HEK293 (cell line): ENCODE data around the gene KCNK17.
A peak's percentile ranks its signal among the peaks of the same experiment; 100 is the strongest.

Source experiments
- ATF2 ChIP-seq: fragments of 450-650 bp; formaldehyde crosslinking; IDR thresholded peaks from 2 replicates; pipeline ENCODE4 v1.5.1; 2016; ENCODE audit warnings: missing biosample characterization, missing genetic modification characterization, low read depth
- EGR2 ChIP-seq: fragments of 450-650 bp; formaldehyde crosslinking; IDR thresholded peaks from 2 replicates; pipeline ENCODE4 v1.5.1; 2016; ENCODE audit warnings: low read depth, missing biosample characterization, missing genetic modification characterization
- GFI1B ChIP-seq: fragments of 450-650 bp; formaldehyde crosslinking; IDR thresholded peaks from 2 replicates; pipeline ENCODE4 v1.5.1; 2016; ENCODE audit warnings: missing biosample characterization, missing genetic modification characterization
- GLI2 ChIP-seq: fragments of 450-650 bp; formaldehyde crosslinking; IDR thresholded peaks from 2 replicates; pipeline ENCODE4; 2017; ENCODE audit warnings: missing biosample characterization, missing genetic modification characterization, low read depth, borderline replicate concordance
- HOXD13 ChIP-seq: sonication (generic); formaldehyde crosslinking; IDR thresholded peaks from 2 replicates; pipeline ENCODE4 v1.8.0; 2022; ENCODE audit warnings: missing genetic modification reagents, borderline replicate concordance
- KLF10 ChIP-seq: fragments of 450-650 bp; IDR thresholded peaks from 2 replicates; pipeline ENCODE4 v1.5.1; 2018; ENCODE audit warnings: missing biosample characterization, mild to moderate bottlenecking, missing genetic modification characterization
- KLF7 ChIP-seq: fragments of 450-650 bp; formaldehyde crosslinking; IDR thresholded peaks from 2 replicates; pipeline ENCODE4 v1.5.1; 2016; ENCODE audit warnings: missing biosample characterization, missing genetic modification characterization, borderline replicate concordance
- KLF9 ChIP-seq: fragments of 450-650 bp; formaldehyde crosslinking; IDR thresholded peaks from 2 replicates; pipeline ENCODE4 v1.5.1; 2016; ENCODE audit warnings: missing biosample characterization, missing genetic modification characterization, low read depth
- OVOL3 ChIP-seq: fragments of 450-650 bp; formaldehyde crosslinking; IDR thresholded peaks from 2 replicates; pipeline ENCODE4 v1.5.1; 2016; ENCODE audit warnings: missing biosample characterization, missing genetic modification characterization
- SALL2 ChIP-seq: fragments of 450-650 bp; formaldehyde crosslinking; IDR thresholded peaks from 2 replicates; pipeline ENCODE4 v1.5.0; 2017; ENCODE audit warnings: missing biosample characterization, mild to moderate bottlenecking, missing genetic modification characterization, borderline replicate concordance
- SETDB1 ChIP-seq: IDR thresholded peaks from one replicate; pipeline ENCODE4 v1.6.1; 2017; ENCODE audit warnings: mild to moderate bottlenecking, low read length, moderate library complexity, mixed read lengths; ENCODE audit not compliant: insufficient read length
- SP7 ChIP-seq: fragments of 450-650 bp; formaldehyde crosslinking; IDR thresholded peaks from 2 replicates; pipeline ENCODE4 v1.5.1; 2016; ENCODE audit warnings: missing biosample characterization, missing genetic modification characterization
- ZBTB17 ChIP-seq: fragments of 450-650 bp; formaldehyde crosslinking; IDR thresholded peaks from 2 replicates; pipeline ENCODE4 v1.5.1; 2016; ENCODE audit warnings: missing biosample characterization, missing genetic modification characterization
- ZBTB8A ChIP-seq: fragments of 450-650 bp; formaldehyde crosslinking; IDR thresholded peaks from 2 replicates; pipeline ENCODE4 v1.5.1; 2016; ENCODE audit warnings: missing biosample characterization, missing genetic modification characterization
- ZFP41 ChIP-seq: fragments of 450-650 bp; formaldehyde crosslinking; IDR thresholded peaks from 2 replicates; pipeline ENCODE4 v1.5.1; 2016; ENCODE audit warnings: missing biosample characterization, missing genetic modification characterization, borderline replicate concordance
- ZNF18 ChIP-seq: fragments of 450-650 bp; formaldehyde crosslinking; IDR thresholded peaks from 2 replicates; pipeline ENCODE4 v1.5.1; 2016; ENCODE audit warnings: missing biosample characterization, missing genetic modification characterization
- ZNF2 ChIP-seq: fragments of 450-650 bp; formaldehyde crosslinking; IDR thresholded peaks from 2 replicates; pipeline ENCODE4 v1.5.1; 2016; ENCODE audit warnings: missing biosample characterization, missing genetic modification characterization
- ZNF239 ChIP-seq: fragments of 450-650 bp; formaldehyde crosslinking; IDR thresholded peaks from 2 replicates; pipeline ENCODE4 v1.5.1; 2016; ENCODE audit warnings: missing biosample characterization, missing genetic modification characterization
- ZNF248 ChIP-seq: fragments of 450-650 bp; formaldehyde crosslinking; IDR thresholded peaks from 2 replicates; pipeline ENCODE4 v1.5.1; 2017; ENCODE audit warnings: missing biosample characterization, missing genetic modification characterization
- ZNF335 ChIP-seq: fragments of 450-650 bp; formaldehyde crosslinking; conservative IDR thresholded peaks from 2 replicates; pipeline ENCODE4 v1.5.1; 2016; ENCODE audit warnings: missing biosample characterization, missing genetic modification characterization
- ZNF350 ChIP-seq: fragments of 450-650 bp; formaldehyde crosslinking; IDR thresholded peaks from 2 replicates; pipeline ENCODE4 v1.5.0; 2017; ENCODE audit warnings: missing biosample characterization, mild to moderate bottlenecking, missing genetic modification characterization
- ZNF404 ChIP-seq: fragments of 450-650 bp; formaldehyde crosslinking; IDR thresholded peaks from 2 replicates; pipeline ENCODE4 v1.5.1; 2017; ENCODE audit warnings: missing biosample characterization, missing genetic modification characterization
- ZNF416 ChIP-seq: fragments of 450-650 bp; formaldehyde crosslinking; IDR thresholded peaks from 2 replicates; pipeline ENCODE4 v1.5.1; 2016; ENCODE audit warnings: missing biosample characterization, missing genetic modification characterization
- ZNF449 ChIP-seq: fragments of 450-650 bp; formaldehyde crosslinking; IDR thresholded peaks from 2 replicates; pipeline ENCODE4 v1.5.1; 2017; ENCODE audit warnings: missing biosample characterization, mild to moderate bottlenecking, missing genetic modification characterization, moderate library complexity
- ZNF513 ChIP-seq: fragments of 450-650 bp; IDR thresholded peaks from 2 replicates; pipeline ENCODE4 v1.5.1; 2018; ENCODE audit warnings: missing biosample characterization, missing genetic modification characterization
- ZNF555 ChIP-seq: fragments of 450-650 bp; formaldehyde crosslinking; conservative IDR thresholded peaks from 2 replicates; pipeline ENCODE4 v1.5.1; 2017; ENCODE audit warnings: missing biosample characterization, mild to moderate bottlenecking, missing genetic modification characterization, inconsistent platforms
- ZNF626 ChIP-seq: fragments of 450-650 bp; sonication (Bioruptor Pico); formaldehyde crosslinking; IDR thresholded peaks from 2 replicates; pipeline ENCODE4 v1.5.1; 2018; ENCODE audit warnings: missing biosample characterization, missing genetic modification characterization, inconsistent platforms
- ZNF654 ChIP-seq: fragments of 450-650 bp; formaldehyde crosslinking; IDR thresholded peaks from 2 replicates; pipeline ENCODE4 v1.5.1; 2016; ENCODE audit warnings: low read depth, missing biosample characterization, missing genetic modification characterization
- ZNF707 ChIP-seq: fragments of 450-650 bp; formaldehyde crosslinking; IDR thresholded peaks from 2 replicates; pipeline ENCODE4 v1.5.1; 2016; ENCODE audit warnings: missing biosample characterization, missing genetic modification characterization
- ZNF76 ChIP-seq: fragments of 450-650 bp; formaldehyde crosslinking; IDR thresholded peaks from 2 replicates; pipeline ENCODE4; 2016; ENCODE audit warnings: low read depth, missing biosample characterization, missing genetic modification characterization, borderline replicate concordance
- ZNF768 ChIP-seq: fragments of 450-650 bp; formaldehyde crosslinking; IDR thresholded peaks from 2 replicates; pipeline ENCODE4 v1.5.1; 2018; ENCODE audit warnings: missing biosample characterization, mild to moderate bottlenecking, missing genetic modification characterization
- ZNF777 ChIP-seq: fragments of 450-650 bp; formaldehyde crosslinking; IDR thresholded peaks from 2 replicates; pipeline ENCODE4 v1.5.1; 2017; ENCODE audit warnings: missing biosample characterization, missing genetic modification characterization, borderline replicate concordance
- ZNF837 ChIP-seq: fragments of 450-650 bp; formaldehyde crosslinking; IDR thresholded peaks from 2 replicates; pipeline ENCODE4 v1.5.1; 2016; ENCODE audit warnings: missing biosample characterization, missing genetic modification characterization
- ZSCAN18 ChIP-seq: fragments of 450-650 bp; formaldehyde crosslinking; IDR thresholded peaks from 2 replicates; pipeline ENCODE4 v1.5.1; 2016; ENCODE audit warnings: missing biosample characterization, missing genetic modification characterization

Gene KCNK17

GRCh38 chr6:39302669-39303424 is 11.4 kb downstream of the KCNK17 start (continued):
- TF ChIP-seq ZNF18 (tag by site-specific recombination), result no peak
- TF ChIP-seq ZBTB8A (tag by site-specific recombination), result peak; percentile 66
- TF ChIP-seq SALL2 (tag by site-specific recombination), result no peak
- no peak for TF ChIP-seq HOXD13 (CRISPR knock-in tag)
- TF ChIP-seq ZNF350 (tag by site-specific recombination), result no peak
- TF ChIP-seq ZNF654 (tag by site-specific recombination), result peak; percentile 91
- no peak for TF ChIP-seq ZNF626 (tag by site-specific recombination)
- TF ChIP-seq ZNF76 (tag by site-specific recombination), result no peak
- TF ChIP-seq KLF9 (tag by site-specific recombination), result no peak
- TF ChIP-seq KLF7 (tag by site-specific recombination), result no peak
- no peak for TF ChIP-seq ZNF707 (tag by site-specific recombination)
- peak; percentile 86; the same call in 1 of the 2 replicates for TF ChIP-seq ZNF768 (tag by site-specific recombination)
- TF ChIP-seq ZNF777 (tag by site-specific recombination), result no peak
- TF ChIP-seq ZNF2 (tag by site-specific recombination), result peak; percentile 64; the same call in 1 of the 2 replicates
- TF ChIP-seq ZNF555 (tag by site-specific recombination), result no peak
- no peak for TF ChIP-seq ZNF837 (tag by site-specific recombination)
- TF ChIP-seq OVOL3 (tag by site-specific recombination), result no peak
- no peak for TF ChIP-seq ZSCAN18 (tag by site-specific recombination)
- no peak for TF ChIP-seq ZNF513
- TF ChIP-seq ZNF449 (tag by site-specific recombination), result no peak
- no peak for TF ChIP-seq GLI2 (tag by site-specific recombination)
- peak; percentile 57; the same call in 1 of the 2 replicates for TF ChIP-seq SP7 (tag by site-specific recombination)
- no peak for TF ChIP-seq GFI1B (tag by site-specific recombination)
- TF ChIP-seq ZNF335, result peak; percentile 60; the same call in 1 of the 2 replicates
- no peak for TF ChIP-seq KLF10 (tag by site-specific recombination)
- no peak for TF ChIP-seq ZNF404 (tag by site-specific recombination)
- no peak for TF ChIP-seq ZFP41 (tag by site-specific recombination)
- TF ChIP-seq SETDB1, result no peak
- TF ChIP-seq ZNF248 (tag by site-specific recombination), result no peak
- TF ChIP-seq ATF2, result no peak
- no peak for TF ChIP-seq ZNF416 (tag by site-specific recombination)
- no peak for TF ChIP-seq EGR2 (tag by site-specific recombination)
- peak; percentile 25; the same call in 1 of the 2 replicates for TF ChIP-seq ZBTB17
- no peak for TF ChIP-seq ZNF239
